HG03575 (cell line): ENCODE results near the gene SSMEM1.
"Not testable (repeated sequence)": the region's sequence is repeated elsewhere in the genome, so short reads cannot be mapped to it uniquely, and the experiment has no call there.

Experiments
- ATAC-seq: cut with Tn5 transposase; IDR thresholded peaks from one replicate; pipeline ENCODE4 v1.9.1; 2021; ENCODE audit not compliant: unreplicated experiment, insufficient number of reproducible peaks, low FRiP score; ENCODE audit errors: extremely low read depth

Gene SSMEM1

DNA sequence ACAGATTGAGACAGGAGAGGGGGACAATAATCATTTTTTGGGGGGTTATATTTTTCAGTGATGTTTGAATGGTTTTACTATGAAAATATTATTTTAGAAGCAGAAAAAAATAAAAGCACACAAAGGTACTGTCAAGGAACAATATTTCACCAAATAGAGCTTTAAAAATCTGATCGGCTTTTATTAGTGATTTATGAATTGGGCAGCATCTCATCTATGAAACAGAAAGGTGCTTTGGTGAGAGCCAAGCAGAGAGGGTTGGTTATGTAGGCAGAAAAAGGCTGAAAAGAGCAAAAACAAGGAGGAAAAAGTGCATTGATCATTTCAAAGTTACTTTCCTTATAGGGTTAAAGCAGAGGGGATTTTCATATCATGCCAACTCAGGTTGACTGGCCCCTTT lies 32.6 kb downstream of the SSMEM1 start:
- ATAC-seq = no peak

DNA sequence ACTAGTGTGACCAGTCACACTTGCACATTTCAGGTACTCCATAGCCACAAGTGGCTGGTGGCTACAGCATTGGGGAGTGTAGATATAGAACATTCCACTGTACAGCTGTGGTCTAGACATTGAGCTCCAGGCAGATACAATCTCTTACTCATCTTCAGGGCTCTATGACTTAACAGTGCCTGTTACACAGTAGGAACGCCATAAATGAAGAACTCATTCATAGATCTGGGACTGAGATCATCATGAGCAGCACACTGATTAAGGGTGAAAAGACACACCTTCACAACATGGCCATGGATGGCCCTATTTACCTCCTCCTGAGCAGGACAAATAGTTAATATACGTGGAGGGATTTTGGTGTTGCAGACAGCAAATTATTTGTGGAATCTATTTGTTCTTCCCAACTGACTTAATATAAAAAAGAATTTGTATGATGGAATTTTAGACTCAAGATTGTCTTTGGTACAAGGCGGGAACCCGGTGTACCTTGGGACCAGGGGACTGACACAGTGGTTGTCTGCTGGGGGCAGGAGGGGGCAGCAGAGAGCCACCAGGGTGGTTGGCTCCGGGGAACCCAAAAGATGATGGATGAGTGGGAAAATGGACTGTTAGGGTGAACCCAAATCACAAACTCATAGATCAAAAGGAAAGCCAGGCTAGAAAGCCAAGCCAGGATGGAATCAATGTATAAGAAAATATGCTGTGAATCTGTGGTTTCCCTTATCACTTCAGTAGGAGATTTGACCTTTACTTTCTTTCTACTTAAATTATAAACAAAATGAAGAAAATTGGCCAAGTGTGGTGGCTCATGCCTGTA lies 34.7 kb downstream of the SSMEM1 start:
- no peak for ATAC-seq

DNA sequence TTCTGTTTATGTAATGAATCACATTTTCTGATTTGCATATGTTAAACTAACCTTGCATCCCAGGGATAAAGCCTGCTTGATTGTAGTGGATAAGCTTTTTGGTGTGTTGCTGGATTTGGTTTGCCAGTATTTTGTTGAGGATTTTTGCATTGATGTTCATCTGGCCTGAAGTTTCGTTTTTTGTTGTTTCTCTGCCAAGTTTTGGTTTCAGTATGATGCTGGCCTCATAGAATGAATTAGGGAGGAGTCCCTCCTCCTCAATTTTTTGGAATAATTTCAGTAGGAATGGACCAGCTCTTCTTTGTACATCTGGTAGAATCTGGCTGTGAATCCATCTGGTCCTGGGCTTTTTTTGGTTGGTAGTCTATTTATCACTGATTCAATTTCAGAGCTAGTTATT lies 35.8 kb downstream of the SSMEM1 start:
- not testable (repeated sequence) for ATAC-seq

DNA sequence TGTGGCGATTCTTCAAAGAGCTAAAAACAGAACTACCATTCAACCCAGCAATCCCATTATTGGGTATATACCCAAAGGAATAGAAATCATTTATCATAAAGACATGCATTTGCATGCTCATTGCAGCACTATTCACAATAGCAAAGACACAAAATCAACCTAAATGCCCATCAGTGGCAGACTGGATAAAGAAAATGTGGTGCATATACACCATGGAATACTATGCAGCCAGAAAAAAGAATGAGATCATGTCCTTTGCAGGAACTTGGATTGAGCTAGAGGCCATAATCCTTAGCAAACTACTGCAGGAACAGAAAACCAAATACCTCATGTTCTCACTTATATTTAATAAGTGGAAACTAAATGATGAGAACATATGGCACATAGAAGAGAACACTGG lies 38.8 kb downstream of the SSMEM1 start:
- ATAC-seq = not testable (repeated sequence)

DNA sequence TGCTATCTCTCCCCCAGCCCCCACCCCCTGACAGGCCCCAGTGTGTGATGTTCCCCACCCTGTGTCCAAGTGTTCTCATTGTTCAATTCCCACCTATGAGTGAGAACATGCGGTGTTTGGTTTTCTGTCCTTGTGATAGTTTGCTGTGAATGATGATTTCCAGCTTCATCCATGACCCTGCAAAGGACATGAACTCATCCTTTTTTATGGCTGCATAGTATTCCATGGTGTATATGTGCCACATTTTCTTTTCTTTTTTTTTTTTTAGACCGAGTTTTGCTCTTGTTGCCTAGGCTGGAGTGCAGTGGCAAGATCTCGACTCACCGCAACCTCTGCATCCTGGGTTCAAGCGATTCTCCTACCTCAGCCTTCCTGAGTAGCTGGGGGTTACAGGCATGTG lies 41.2 kb downstream of the SSMEM1 start:
- ATAC-seq = not testable (repeated sequence)

DNA sequence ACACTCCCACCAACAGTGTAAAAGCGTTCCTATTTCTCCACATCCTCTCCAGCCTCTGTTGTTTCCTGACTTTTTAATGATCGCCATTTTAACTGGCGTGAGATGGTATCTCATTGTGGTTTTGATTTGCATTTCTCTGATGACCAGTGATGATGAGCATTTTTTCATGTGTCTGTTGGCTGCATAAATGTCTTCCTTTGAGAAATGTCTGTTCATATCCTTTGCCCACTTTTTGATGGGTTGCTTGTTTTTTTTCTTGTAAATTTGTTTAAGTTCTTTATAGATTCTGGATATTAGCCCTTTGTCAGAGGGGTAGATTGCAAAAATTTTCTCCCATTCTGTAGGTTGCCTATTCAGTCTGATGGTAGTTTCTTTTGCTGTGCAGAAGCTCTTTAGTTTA lies 42.0 kb downstream of the SSMEM1 start:
- not testable (repeated sequence) for ATAC-seq

DNA sequence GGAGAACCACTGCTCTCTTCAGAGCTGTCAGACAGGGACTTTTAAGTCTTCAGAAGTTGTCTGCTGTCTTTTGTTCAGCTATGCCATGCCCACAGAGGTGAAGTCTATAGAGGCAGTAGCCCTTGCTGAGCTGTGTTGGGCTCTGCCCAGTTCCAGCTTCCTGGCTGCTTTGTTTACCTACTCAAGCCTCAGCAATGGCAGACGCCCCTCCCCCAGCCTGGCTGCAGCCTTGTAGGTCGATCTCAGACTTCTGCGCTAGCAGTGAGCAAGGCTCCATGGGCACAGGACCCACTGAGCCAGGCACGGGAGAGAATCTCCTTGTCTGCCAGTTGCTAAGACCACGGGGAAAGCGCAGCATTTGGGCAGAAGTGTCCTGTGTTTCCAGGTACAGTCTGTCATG lies 46.9 kb downstream of the SSMEM1 start:
- no peak for ATAC-seq

DNA sequence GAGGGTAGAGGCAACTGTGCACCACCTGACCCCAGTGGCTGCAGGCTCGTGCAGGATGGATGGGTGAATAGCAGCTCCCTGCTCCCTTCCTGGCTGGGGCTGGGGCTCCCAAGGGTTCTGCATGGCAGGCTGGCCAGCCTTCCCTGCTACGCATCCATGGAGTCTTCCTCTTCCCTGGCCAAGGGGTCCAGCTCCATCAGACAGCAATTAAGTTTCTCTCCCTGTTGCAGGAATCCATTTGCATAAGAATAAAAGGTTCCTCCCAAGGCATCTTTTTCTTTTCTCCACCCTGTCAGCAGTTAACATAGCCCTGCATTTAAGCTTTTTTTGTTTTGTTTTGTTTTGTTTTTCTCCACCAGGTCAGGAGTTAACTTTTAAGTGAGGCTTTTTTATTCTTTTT lies 49.0 kb downstream of the SSMEM1 start:
- no peak for ATAC-seq

DNA sequence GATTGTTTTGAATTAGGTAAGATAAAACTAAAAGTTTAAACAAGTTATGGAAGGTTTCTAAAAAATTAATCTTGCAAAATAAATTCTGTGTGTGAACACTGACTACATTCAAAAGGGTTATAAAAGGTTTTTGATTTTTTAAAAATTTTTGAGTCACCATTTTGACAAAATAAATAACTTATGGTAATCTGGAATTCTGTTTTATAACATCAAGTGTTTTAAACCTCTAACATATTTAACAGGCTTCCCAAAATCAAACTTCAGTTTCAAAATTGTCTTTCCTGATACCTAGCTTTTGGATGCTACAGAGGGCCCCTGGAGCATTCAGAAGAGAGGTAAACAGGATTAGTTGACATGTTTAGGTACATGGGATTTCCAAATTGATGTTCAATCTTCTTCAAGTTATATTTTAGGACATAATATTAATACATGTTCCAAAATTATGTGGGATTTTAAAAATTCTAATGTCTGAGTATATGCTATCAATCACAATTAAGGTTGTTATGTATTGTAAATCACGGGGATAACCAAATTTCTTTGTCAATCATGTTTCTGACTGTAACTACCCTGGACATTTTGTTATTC lies 50.9 kb downstream of the SSMEM1 start:
- no peak for ATAC-seq

DNA sequence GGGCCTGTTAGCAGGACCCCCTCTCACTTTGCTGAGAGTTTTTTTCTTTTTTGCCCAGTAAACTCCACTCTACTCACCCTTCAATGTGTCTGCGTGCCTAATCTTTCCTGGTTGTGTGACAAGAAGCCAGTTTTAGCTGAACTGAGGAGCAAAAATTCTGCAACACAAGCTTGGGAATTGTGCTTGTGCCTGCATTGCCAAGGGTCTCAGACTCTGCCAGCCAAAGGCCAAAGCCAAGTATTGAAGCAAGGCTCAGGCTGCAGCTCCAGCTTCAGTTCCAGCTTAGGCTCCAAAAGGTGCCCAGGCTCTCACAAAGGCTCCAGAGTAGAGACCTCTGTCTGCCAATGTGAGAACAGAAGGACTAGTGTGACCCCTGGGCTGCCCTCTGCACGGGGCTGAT lies 54.8 kb downstream of the SSMEM1 start:
- no peak for ATAC-seq

DNA sequence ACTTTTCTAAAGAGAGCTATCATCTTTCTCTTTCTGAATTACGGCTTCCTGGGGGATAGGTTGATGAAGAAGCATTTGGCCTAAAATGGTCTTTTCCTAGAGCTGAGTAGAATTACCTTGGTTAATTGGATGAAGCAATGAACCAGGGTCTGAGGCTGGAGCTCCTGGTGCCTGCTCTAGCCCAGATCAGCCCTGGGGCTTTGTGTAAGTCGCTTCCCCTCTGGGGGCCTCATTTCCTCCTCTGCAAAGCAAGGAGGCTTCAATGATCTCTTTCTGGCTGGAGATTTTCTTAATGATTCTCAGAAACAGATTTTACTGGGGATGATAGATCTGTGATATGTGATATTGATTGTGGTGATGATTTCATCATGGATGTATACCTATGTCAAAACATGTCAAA lies 55.5 kb downstream of the SSMEM1 start:
- no peak for ATAC-seq
